ENCODE data around the gene BLMH.

GRCh38 chr17:30263552-30264333, 28.0 kb downstream of the BLMH start:
- no peak for TF ChIP-seq POLR2A (IDR thresholded peaks at IDR 0.05; ENCODE audit: borderline replicate concordance, extremely low read depth, insufficient read depth, insufficient read length)
- no peak for TF ChIP-seq CBX3 (IDR thresholded peaks at IDR 0.05; ENCODE audit: low read depth)
- TF ChIP-seq, protein P1, sequence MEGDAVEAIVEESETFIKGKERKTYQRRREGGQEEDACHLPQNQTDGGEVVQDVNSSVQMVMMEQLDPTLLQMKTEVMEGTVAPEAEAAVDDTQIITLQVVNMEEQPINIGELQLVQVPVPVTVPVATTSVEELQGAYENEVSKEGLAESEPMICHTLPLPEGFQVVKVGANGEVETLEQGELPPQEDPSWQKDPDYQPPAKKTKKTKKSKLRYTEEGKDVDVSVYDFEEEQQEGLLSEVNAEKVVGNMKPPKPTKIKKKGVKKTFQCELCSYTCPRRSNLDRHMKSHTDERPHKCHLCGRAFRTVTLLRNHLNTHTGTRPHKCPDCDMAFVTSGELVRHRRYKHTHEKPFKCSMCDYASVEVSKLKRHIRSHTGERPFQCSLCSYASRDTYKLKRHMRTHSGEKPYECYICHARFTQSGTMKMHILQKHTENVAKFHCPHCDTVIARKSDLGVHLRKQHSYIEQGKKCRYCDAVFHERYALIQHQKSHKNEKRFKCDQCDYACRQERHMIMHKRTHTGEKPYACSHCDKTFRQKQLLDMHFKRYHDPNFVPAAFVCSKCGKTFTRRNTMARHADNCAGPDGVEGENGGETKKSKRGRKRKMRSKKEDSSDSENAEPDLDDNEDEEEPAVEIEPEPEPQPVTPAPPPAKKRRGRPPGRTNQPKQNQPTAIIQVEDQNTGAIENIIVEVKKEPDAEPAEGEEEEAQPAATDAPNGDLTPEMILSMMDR (IDR thresholded peaks at IDR 0.05 in 2 of 3, conservative IDR thresholded peaks at IDR 0.05 in 1 of 3; ENCODE audit: borderline replicate concordance in 1 of 3, insufficient read depth in 1 of 3, low read depth in 2 of 3, low read length in 2 of 3) = no peak
- no peak for TF ChIP-seq SIN3A (IDR thresholded peaks at IDR 0.05; ENCODE audit: low read depth)
- no peak for TF ChIP-seq MAX (IDR thresholded peaks at IDR 0.05)
- TF ChIP-seq REST (IDR thresholded peaks at IDR 0.05; ENCODE audit: low read depth) = no peak
- no peak for TF ChIP-seq ZNF274 (IDR thresholded peaks at IDR 0.05; ENCODE audit: low read depth, low read length)
- TF ChIP-seq POLR2AphosphoS5 (IDR thresholded peaks at IDR 0.05; ENCODE audit: low read depth, low read length) = no peak
